OCI-LY3 (cell line): ENCODE data around the gene PBRM1.

Experiments used
- CTCF ChIP-seq: fragments of 200-600, 300-600 bp; sonication (generic); IDR thresholded peaks from 2 replicates; pipeline ENCODE4 v1.5.1; 2014; ENCODE audit warnings: antibody characterized with exemption, low read length, low read depth
- EZH2phosphoT487 ChIP-seq: fragments of 200-600 bp; shearing (Covaris generic); IDR thresholded peaks from 2 replicates; pipeline ENCODE4 v1.6.1; 2018; ENCODE audit warnings: antibody characterized with exemption, mixed run types, low read depth

- TF ChIP-seq CTCF (no peak), EZH2phosphoT487 (no peak)
Observed at GRCh38 chr3:52502001-52502400, 183.7 kb downstream of the PBRM1 start.
